Esophagus squamous epithelium (tissue), 5 donors: ENCODE measurements around the gene SNW1. TPM values are rescaled to one million over a fixed set of nuclear protein-coding genes. Genes with fewer than 3 reads are reported as not detected.
"Not testable (repeated sequence)": the region's sequence is repeated elsewhere in the genome, so short reads cannot be mapped to it uniquely, and the experiment has no call there.

Experiments used
- DNase-seq: peaks from one replicate; lab custom pipeline; 2025; lab: John Stamatoyannopoulos, UW
- H3K27ac ChIP-seq, 4 donors: fragments of 200-600 bp; sonication (generic); one replicate each; pipeline ENCODE4 v1.5.1; 2016 to 2019; ENCODE audit warnings: mild to moderate bottlenecking in 1 of 4
- H3K27me3 ChIP-seq, 4 donors: fragments of 200-600 bp; sonication (generic); 1 replicate in 3 of 4; 2 replicates in 1 of 4; pipeline versions ENCODE4 v1.5.1 to v1.6.0; 2017 to 2021; ENCODE audit warnings: antibody characterized with exemption in 1 of 4
- H3K36me3 ChIP-seq, 3 donors: fragments of 200-600 bp; sonication (generic); one replicate each; pipeline ENCODE4 v1.5.1; 2016 to 2019
- H3K4me1 ChIP-seq, 3 donors: fragments of 200-600 bp; sonication (generic); one replicate each; pipeline ENCODE4 v1.5.1; 2017 to 2019
- H3K4me3 ChIP-seq, 4 donors: fragments of 200-600 bp; sonication (generic); 1 replicate in 3 of 4; 2 replicates in 1 of 4; pipeline ENCODE4 v1.5.1; 2016 to 2019; ENCODE audit warnings: mild to moderate bottlenecking in 2 of 4, moderate library complexity in 1 of 4
- H3K9me3 ChIP-seq, 3 donors: fragments of 200-600 bp; sonication (generic); one replicate each; pipeline ENCODE4 v1.5.1; 2016 to 2019
- CTCF ChIP-seq, 6 experiments: fragments of 450-650 bp in 4 of 6; fragments of 200-600 bp in 2 of 6; sonication (generic) in 2 of 6; IDR thresholded peaks; one replicate each; pipeline ENCODE4 v1.5.1; 2016 to 2019; ENCODE audit warnings: antibody characterized with exemption in 6 of 6, mild to moderate bottlenecking in 4 of 6, moderate library complexity in 4 of 6
- POLR2A ChIP-seq, 4 donors: fragments of 450-650 bp; IDR thresholded peaks; one replicate each; pipeline ENCODE4 v1.6.1; 2017; ENCODE audit warnings: antibody characterized with exemption in 4 of 4, mild to moderate bottlenecking in 4 of 4, moderate library complexity in 3 of 4
- WGBS, 2 donors: methylation state at CpG; one replicate each; pipeline ENCODE4 v1.1.5; 2018; 5-methylcytosine and 5-hydroxymethylcytosine counted together
- intact Hi-C: fragments of 100-400 bp; cut with DNase I; formaldehyde crosslinking; loops from one replicate; pipeline ENCODE4 v1.15.0; 2022
- total RNA-seq, 4 donors: library from RNA; depleted of rRNA; stranded (reverse); fragments of >200 nt; gene quantifications; one replicate each; pipeline ENCODE4 v1.1.0, GENCODE V29; 2016
- donor health status: DM: yes; HTN: yes; CAD: no.

SNW1 gene
- total RNA-seq, 4 donors from 2014 or later = 23.1 to 45.4 (median 40.1) TPM

- peaks cover 0 to 20% (median 5%) of the 10 kb centered on the region in 3 donors for H3K4me1 ChIP-seq
- peak overlapping the region; percentile 82 to 95 (median 88) for H3K27ac ChIP-seq
- 47 to 89% methylated on average over 1 of the region's 1 CpG for WGBS, 2 donors
- H3K36me3 ChIP-seq = no peaks in the 10 kb centered on the region
- no peaks in the 10 kb centered on the region for H3K27me3 ChIP-seq
- no peaks in the 10 kb centered on the region for H3K9me3 ChIP-seq
- no peak for DNase-seq
- intact Hi-C loops = no loop called here
- TF ChIP-seq POLR2A (IDR thresholded peaks at IDR 0.05) = no peak
- no peak for TF ChIP-seq CTCF (IDR thresholded peaks at IDR 0.05)
- peak overlapping the region; percentile 63 to 97 (median 84) for H3K4me3 ChIP-seq
Measured at GRCh38 chr14:77800814-77801213, 39.9 kb upstream of the SNW1 start.

GRCh38 chr14:77799863-77800730, 39.1 kb upstream of the SNW1 start, which contains the start of gene ADCK1:
Gene ADCK1, plus strand, starts transcription at chr14:77800109. Its CDS starts 18,870 bp downstream, at chr14:77818979.
- TF ChIP-seq POLR2A (IDR thresholded peaks at IDR 0.05) (peak in 3 of 4 donors; percentile 24 to 42 (median 37)), CTCF (IDR thresholded peaks at IDR 0.05) (peak in 5 of 6 experiments; percentile 10 to 43 (median 35))
- DNase-seq = peak; percentile 48
- no peaks in the 10 kb centered on the region for H3K9me3 ChIP-seq
- H3K27me3 ChIP-seq = no peaks in the 10 kb centered on the region
- H3K4me1 ChIP-seq = peaks cover 0 to 24% (median 5%) of the 10 kb centered on the region in 3 donors
- H3K4me3 ChIP-seq = peak within 1 kb of the TSS; percentile 63 to 97 (median 84)
- no peaks in the 10 kb centered on the region for H3K36me3 ChIP-seq
- intact Hi-C loops = no loop called here
- 0 to 1% methylated on average over 6 to 18 of the region's 66 CpGs for WGBS, 2 donors
- peak within 1 kb of the TSS; percentile 82 to 95 (median 88) for H3K27ac ChIP-seq

GRCh38 chr14:77799456-77799855, 38.5 kb upstream of the SNW1 start:
- Histone ChIP-seq H3K27ac (peak overlapping the region in 3 of 4 donors; percentile 82 to 91 (median 86)), H3K4me1 (peaks cover 0 to 24% (median 5%) of the 10 kb centered on the region in 3 donors), H3K4me3 (peak overlapping the region; percentile 63 to 97 (median 84))
- H3K36me3 ChIP-seq, DNase-seq, H3K27me3 ChIP-seq, intact Hi-C loops, H3K9me3 ChIP-seq: not testable (repeated sequence)
- 73 to 75% methylated on average over 13 of the region's 13 CpGs for WGBS, 2 donors

GRCh38 chr14:77794357-77794756, 33.4 kb upstream of the SNW1 start:
- WGBS, 2 donors = 70 to 76% methylated on average over 4 of the region's 4 CpGs

GRCh38 chr14:77793255-77793654, 32.3 kb upstream of the SNW1 start:
- H3K4me1 ChIP-seq, intact Hi-C loops, H3K36me3 ChIP-seq, DNase-seq, H3K27ac ChIP-seq, H3K4me3 ChIP-seq, H3K9me3 ChIP-seq: not testable (repeated sequence)
- 71 to 100% methylated on average over 1 to 3 of the region's 3 CpGs for WGBS, 2 donors
- H3K27me3 ChIP-seq = peaks cover 0 to 29% (median 0%) of the 10 kb centered on the region in 4 donors

More at GRCh38 chr14:77794357-77794756, 33.4 kb upstream of the SNW1 start:
- H3K9me3 ChIP-seq = no peaks in the 10 kb centered on the region
- H3K4me1 ChIP-seq = peaks cover 0 to 11% (median 5%) of the 10 kb centered on the region in 3 donors
- no peak overlapping the region for H3K27ac ChIP-seq
- H3K27me3 ChIP-seq = peaks cover 0 to 29% (median 0%) of the 10 kb centered on the region in 4 donors
- intact Hi-C loops = no loop called here
- no peak for DNase-seq
- no peaks in the 10 kb centered on the region for H3K36me3 ChIP-seq
- no peak overlapping the region for H3K4me3 ChIP-seq
- TF ChIP-seq POLR2A (IDR thresholded peaks at IDR 0.05) (no peak), CTCF (IDR thresholded peaks at IDR 0.05) (no peak)

- no peak overlapping the region for H3K4me3 ChIP-seq
- peaks cover 0 to 8% (median 2%) of the 10 kb centered on the region in 3 donors for H3K4me1 ChIP-seq
- DNase-seq = no peak
- H3K36me3 ChIP-seq = no peaks in the 10 kb centered on the region
- intact Hi-C loops = no loop called here
- peaks cover 0 to 29% (median 0%) of the 10 kb centered on the region in 4 donors for H3K27me3 ChIP-seq
- TF ChIP-seq POLR2A (IDR thresholded peaks at IDR 0.05) = no peak
- TF ChIP-seq CTCF (IDR thresholded peaks at IDR 0.05) = no peak
- 29 to 30% methylated on average over 1 of the region's 1 CpG for WGBS, 2 donors
- H3K27ac ChIP-seq = no peak overlapping the region
- no peaks in the 10 kb centered on the region for H3K9me3 ChIP-seq
Measured at GRCh38 chr14:77791225-77791600, 30.3 kb upstream of the SNW1 start.
